Fibroblast of skin of right quadriceps (primary cell): ENCODE measurements around the gene LRBA.
"Not testable (repeated sequence)": the region's sequence is repeated elsewhere in the genome, so short reads cannot be mapped to it uniquely, and the experiment has no call there.

ENCODE experiments used
- DNase-seq: peaks from one replicate; pipeline ENCODE4 v3.0.0-alpha.2; 2013

LRBA gene

GRCh38 chr4:150389896-150390530 is 625.1 kb downstream of the LRBA start:
- DNase-seq = no peak

DNA sequence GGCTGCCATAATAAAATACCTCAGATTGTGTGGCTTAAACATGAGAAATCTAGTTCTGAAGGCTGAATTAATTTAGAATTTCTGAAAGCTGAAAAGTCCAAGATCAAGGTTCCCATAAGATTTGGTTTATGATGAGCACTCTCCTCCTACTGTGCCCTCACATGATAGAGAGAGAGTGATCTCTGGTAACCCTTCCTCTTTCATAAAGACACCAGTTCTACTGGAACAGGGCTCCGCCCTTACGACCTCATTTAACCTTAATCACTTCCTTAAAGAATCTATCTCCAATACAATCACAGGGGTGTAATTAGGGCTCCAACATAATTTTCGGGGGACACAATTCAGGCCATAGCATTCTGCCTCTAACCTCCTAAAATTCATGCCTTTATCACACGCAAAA is 627.1 kb downstream of the LRBA start:
- no peak for DNase-seq

- DNase-seq = not testable (repeated sequence)
Measured at GRCh38 chr4:150386415-150386814, 628.7 kb downstream of the LRBA start.

DNA sequence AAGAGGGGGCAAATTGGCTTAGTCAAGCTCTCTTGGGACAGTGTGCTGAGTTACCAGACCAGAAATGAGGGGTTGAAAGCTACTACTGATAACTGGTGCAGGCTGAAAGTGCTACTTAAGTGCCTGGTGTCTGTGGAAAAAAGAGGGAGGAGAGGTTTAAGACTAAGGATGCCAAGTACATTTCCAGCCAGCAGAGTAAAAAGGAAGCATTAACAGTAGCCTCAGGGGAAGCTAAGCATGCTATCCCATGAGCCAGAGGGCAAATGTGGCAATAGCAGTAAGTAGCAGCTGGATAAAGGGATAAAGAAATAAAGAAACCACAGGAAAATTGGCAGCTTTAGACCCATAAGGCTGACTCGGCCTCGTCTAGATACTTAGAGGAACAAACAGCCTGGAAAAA is 629.5 kb downstream of the LRBA start:
- DNase-seq = peak; percentile 85

DNA sequence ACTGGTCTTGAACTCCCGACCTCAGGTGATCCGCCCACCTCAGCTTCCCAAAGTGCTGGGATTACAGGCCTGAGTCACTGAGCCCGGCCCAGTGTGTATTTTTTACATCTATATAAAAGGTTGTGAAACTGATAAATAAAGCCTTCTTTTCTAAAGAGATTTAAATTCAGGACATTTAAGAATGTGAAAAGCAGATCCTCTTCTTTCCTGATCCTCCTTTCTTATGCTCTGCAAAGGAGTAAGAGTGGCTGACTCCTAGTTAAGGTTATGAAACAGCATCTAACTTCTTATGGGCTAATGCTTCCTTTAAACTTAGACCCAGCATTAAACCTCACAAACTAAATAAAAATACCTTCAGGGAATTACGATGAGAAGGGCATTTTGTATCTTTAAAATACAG is 630.8 kb downstream of the LRBA start:
- DNase-seq = no peak

- DNase-seq = peak; percentile 20
Measured at GRCh38 chr4:150382028-150382427, 633.1 kb downstream of the LRBA start.

- peak; percentile 72 for DNase-seq
Measured at GRCh38 chr4:150381609-150382008, 633.5 kb downstream of the LRBA start.

- DNase-seq = peak; percentile 70
Measured at GRCh38 chr4:150381036-150381435, 634.0 kb downstream of the LRBA start.

GRCh38 chr4:150379454-150379853 is 635.6 kb downstream of the LRBA start:
- peak; percentile 32 for DNase-seq

- DNase-seq = no peak
Measured at GRCh38 chr4:150375025-150375424, 640.1 kb downstream of the LRBA start.

GRCh38 chr4:150371869-150372268 is 643.2 kb downstream of the LRBA start:
- no peak for DNase-seq

DNA sequence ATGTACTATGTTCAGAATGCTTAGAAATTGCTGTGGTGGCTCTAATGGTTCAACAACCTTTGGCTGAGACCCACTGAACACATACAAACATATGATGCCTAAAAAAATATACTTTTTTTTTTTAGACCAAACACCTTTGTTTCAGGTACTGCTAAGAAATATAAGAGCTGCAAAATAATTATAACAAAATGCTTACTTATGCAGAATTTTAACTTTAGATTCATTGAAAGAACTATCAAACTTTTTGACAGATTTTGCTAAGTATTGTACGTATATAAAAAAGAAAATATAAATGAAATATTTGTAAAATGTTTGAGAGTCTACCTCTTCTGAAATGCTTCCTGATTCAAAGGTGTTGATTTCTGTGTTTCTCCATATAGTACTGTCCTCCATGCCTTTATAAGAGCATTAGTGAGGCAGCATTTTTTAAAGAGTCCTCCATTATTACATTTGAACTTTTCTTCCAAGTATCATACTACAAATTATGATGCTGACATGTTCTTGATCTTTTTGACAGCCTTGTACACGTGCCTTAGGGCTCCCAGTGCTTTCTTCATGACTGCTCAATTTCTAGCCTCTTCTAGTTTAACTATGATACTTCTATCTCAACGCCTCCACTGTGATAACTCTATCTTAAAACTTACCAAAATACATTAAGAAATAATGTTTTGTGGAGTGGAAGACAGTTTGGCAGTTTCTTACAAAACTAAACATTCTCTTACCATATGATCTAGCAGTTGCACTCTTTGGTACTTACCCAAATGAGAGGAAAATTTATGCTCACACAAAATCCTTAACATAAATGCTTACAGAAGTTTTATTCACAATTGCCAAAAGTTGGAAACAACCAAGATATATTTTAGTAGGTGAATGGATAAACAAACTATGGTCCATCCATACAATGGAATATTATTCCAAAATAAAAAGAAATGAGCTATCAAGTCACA is 645.4 kb downstream of the LRBA start:
- no peak for DNase-seq

GRCh38 chr4:150368667-150369066 is 646.4 kb downstream of the LRBA start:
- DNase-seq = no peak

DNA sequence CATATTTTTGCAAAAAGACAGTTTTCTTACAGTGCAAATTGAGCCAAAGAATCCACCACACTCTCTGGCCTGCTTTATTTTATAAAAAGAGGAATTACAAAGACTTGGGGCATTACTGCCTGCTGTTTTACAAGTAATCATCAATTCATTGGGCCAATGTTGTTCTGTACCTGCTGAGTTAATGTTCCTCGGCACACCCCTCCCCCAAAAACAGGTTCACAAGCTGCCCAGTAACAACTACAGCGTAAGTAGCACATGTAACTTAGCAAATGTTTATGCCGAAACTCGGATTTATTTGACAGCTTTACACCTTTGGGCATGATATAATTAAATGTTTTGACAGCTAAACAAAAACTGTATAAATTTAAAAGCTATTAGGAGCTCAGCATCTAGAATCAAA is 647.8 kb downstream of the LRBA start:
- DNase-seq = no peak

DNA sequence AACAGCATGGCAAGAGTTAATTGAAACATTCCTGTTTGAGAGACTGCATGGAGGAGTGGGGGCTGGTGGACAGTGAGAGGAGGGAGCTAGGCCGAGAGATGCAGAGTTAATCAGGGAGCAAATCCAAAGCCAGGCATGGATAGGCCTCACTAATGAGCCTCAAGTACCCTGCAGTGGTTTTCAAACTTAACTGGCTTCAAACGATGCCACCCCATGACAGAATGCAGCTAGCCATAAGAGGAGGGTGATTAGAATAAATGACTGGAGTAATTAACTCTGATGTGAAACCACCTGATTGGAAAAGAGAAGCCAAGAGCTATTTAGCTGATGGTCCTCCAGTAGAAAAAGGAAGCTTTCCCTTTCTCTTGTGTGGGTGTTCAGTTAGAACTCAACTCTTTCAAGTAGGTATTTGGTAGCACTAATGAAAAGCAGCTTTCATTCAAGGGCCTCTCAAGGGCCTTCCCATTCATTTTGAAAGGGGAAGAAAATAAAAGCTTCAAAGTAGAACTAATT is 648.5 kb downstream of the LRBA start:
- DNase-seq = no peak

- no peak for DNase-seq
Measured at GRCh38 chr4:150363721-150364688, 651.1 kb downstream of the LRBA start.

GRCh38 chr4:150358691-150359090 is 656.4 kb downstream of the LRBA start:
- DNase-seq = no peak

- no peak for DNase-seq
Measured at GRCh38 chr4:150357829-150358228, 657.3 kb downstream of the LRBA start.

GRCh38 chr4:150355858-150356455 is 659.1 kb downstream of the LRBA start:
- DNase-seq = no peak

GRCh38 chr4:150355418-150355817 is 659.7 kb downstream of the LRBA start:
- no peak for DNase-seq

- DNase-seq = no peak
Measured at GRCh38 chr4:150354214-150354796, 660.8 kb downstream of the LRBA start.

GRCh38 chr4:150348079-150348478 is 667.0 kb downstream of the LRBA start:
- peak; percentile 69 for DNase-seq
